Measurements from ENCODE around the gene FBXL12.

- TF ChIP-seq, protein P1, sequence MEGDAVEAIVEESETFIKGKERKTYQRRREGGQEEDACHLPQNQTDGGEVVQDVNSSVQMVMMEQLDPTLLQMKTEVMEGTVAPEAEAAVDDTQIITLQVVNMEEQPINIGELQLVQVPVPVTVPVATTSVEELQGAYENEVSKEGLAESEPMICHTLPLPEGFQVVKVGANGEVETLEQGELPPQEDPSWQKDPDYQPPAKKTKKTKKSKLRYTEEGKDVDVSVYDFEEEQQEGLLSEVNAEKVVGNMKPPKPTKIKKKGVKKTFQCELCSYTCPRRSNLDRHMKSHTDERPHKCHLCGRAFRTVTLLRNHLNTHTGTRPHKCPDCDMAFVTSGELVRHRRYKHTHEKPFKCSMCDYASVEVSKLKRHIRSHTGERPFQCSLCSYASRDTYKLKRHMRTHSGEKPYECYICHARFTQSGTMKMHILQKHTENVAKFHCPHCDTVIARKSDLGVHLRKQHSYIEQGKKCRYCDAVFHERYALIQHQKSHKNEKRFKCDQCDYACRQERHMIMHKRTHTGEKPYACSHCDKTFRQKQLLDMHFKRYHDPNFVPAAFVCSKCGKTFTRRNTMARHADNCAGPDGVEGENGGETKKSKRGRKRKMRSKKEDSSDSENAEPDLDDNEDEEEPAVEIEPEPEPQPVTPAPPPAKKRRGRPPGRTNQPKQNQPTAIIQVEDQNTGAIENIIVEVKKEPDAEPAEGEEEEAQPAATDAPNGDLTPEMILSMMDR (conservative IDR thresholded peaks at IDR 0.05): no peak
- TF ChIP-seq ZFX (IDR thresholded peaks at IDR 0.05): no peak
Measured at GRCh38 chr19:9792206-9793070, 26.4 kb downstream of the FBXL12 start.
